Tibial nerve (tissue), 4 donors: ENCODE measurements around the gene MIS12. TPM values are rescaled to one million over a fixed set of nuclear protein-coding genes. Genes with fewer than 3 reads are reported as not detected.
A peak's percentile ranks its signal among the peaks of the same experiment; 100 is the strongest.

Experiments
- DNase-seq, 2 donors: peaks; one replicate each; pipeline ENCODE4 v3.0.0-alpha.2; 2019; ENCODE audit warnings: low spot score in 2 of 2
- H3K27ac ChIP-seq, 4 donors: fragments of 200-600 bp; sonication (generic) in 3 of 4; one replicate each; pipeline ENCODE4 v1.5.1; 2017 to 2019; ENCODE audit warnings: mild to moderate bottlenecking in 1 of 4
- H3K27me3 ChIP-seq, 2 donors: fragments of 200-600 bp; sonication (generic) in 1 of 2; one replicate each; pipeline versions ENCODE4 v1.5.1 to v1.6.0; 2017 to 2019
- H3K36me3 ChIP-seq, 3 donors: fragments of 200-600 bp; sonication (generic); one replicate each; pipeline ENCODE4 v1.5.1; 2018 to 2019
- H3K4me1 ChIP-seq, 4 donors: fragments of 200-600 bp; sonication (generic) in 3 of 4; one replicate each; pipeline ENCODE4 v1.5.1; 2017 to 2019
- H3K4me3 ChIP-seq, 4 donors: fragments of 200-600 bp; sonication (generic) in 3 of 4; one replicate each; pipeline ENCODE4 v1.5.1; 2017 to 2019; ENCODE audit warnings: mild to moderate bottlenecking in 1 of 4, moderate library complexity in 1 of 4
- H3K9me3 ChIP-seq, 4 donors: fragments of 200-600 bp; sonication (generic) in 3 of 4; one replicate each; pipeline ENCODE4 v1.5.1; 2017 to 2019
- CTCF ChIP-seq, 5 experiments: fragments of 200-600 bp in 3 of 5; fragments of 450-650 bp in 2 of 5; sonication (generic) in 3 of 5; IDR thresholded peaks; one replicate each; pipeline ENCODE4 v1.5.1; 2016 to 2019; ENCODE audit warnings: antibody characterized with exemption in 5 of 5, mild to moderate bottlenecking in 3 of 5, moderate library complexity in 2 of 5
- EP300 ChIP-seq, 2 donors: sonication (generic); formaldehyde crosslinking; IDR thresholded peaks; one replicate each; pipeline ENCODE4 v1.6.1; 2017; ENCODE audit warnings: antibody characterized with exemption in 2 of 2, mild to moderate bottlenecking in 1 of 2
- POLR2A ChIP-seq, 2 donors: fragments of 450-650 bp; IDR thresholded peaks; one replicate each; pipeline ENCODE4 v1.6.1; 2017; ENCODE audit warnings: antibody characterized with exemption in 2 of 2, mild to moderate bottlenecking in 2 of 2, moderate library complexity in 2 of 2
- WGBS, 2 donors: methylation state at CpG; one replicate each; pipeline ENCODE4 v1.1.5; 2018; 5-methylcytosine and 5-hydroxymethylcytosine counted together
- total RNA-seq, 4 donors: library from RNA; depleted of rRNA; stranded (reverse); fragments of >200 nt; gene quantifications; one replicate each; pipeline ENCODE4 v1.1.0, GENCODE V29; 2016

MIS12 gene
- total RNA-seq, 4 donors from 2014 or later = 11.1 to 17.5 (median 15.1) TPM

DNA sequence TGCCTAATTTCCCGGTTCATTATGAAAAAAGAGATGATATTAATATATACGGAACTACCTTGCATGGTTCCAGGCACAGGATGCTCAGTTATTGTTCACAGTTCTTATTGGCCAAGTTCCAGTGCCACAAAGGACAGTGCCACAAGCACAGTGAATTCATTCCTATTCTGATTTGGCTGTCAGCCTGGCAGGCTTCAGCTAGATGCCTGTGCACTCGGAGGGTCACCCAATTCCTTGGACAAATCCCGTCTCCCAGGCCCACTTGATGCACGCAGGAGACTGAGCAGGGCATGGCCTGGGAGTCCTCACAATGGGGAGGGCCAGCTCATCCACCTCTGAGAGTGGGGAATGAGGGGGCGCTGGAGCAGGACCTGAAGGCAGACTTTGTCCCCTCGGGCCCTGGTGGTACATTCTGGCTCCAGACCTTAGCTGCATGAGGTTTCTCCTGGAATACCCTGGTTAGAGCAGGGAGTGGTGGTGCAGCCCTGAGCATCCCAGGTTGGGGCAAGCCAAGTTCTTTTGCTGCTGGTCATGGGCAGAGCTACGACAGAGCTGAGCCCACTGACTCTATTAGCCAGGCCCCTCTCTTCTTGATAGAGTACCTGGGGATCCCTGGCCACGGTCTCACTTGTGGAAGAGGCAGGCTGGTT is 41.4 kb downstream of the MIS12 start:
- Histone ChIP-seq H3K9me3 (no peaks in the 10 kb centered on the region), H3K4me1 (peaks cover 0 to 12% (median 4%) of the 10 kb centered on the region in 4 donors), H3K27ac (peak overlapping the region in 2 of 4 donors; percentile 52 to 68), H3K27me3 (no peaks in the 10 kb centered on the region), H3K4me3 (no peak overlapping the region), H3K36me3 (peaks cover 0 to 36% (median 4%) of the 10 kb centered on the region in 3 donors)
- TF ChIP-seq EP300 (IDR thresholded peaks at IDR 0.05) (no peak), POLR2A (IDR thresholded peaks at IDR 0.05) (no peak)
- no peak for DNase-seq
- WGBS, 2 donors = 60 to 73% methylated on average over 8 to 9 of the region's 9 CpGs

GRCh38 chr17:5530265-5531084 is 44.1 kb downstream of the MIS12 start:
- no peak overlapping the region for H3K27ac ChIP-seq
- no peak overlapping the region for H3K4me3 ChIP-seq
- no peaks in the 10 kb centered on the region for H3K9me3 ChIP-seq
- H3K27me3 ChIP-seq = no peaks in the 10 kb centered on the region
- peaks cover 0 to 30% (median 0%) of the 10 kb centered on the region in 3 donors for H3K36me3 ChIP-seq
- TF ChIP-seq POLR2A (IDR thresholded peaks at IDR 0.05) (no peak), EP300 (IDR thresholded peaks at IDR 0.05) (no peak), CTCF (IDR thresholded peaks at IDR 0.05) (no peak)
- peaks cover 0 to 12% (median 4%) of the 10 kb centered on the region in 4 donors for H3K4me1 ChIP-seq
- no peak for DNase-seq
- WGBS, 2 donors = 79 to 81% methylated on average over 12 of the region's 12 CpGs

DNA sequence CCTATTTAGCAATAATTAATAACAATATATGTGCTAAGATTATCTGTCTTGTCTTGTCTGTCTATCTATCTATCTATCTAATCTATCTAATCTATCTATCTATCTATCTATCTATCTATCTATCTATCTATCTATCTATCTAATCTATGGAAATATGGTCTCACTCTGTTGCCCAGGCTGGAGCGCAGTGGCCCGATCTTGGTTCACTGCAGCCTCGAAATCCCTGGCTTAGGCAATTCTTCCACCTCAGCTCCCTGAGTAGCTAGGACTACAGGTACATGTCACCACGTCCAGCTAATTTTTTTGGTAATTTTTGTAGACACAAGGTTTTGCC is 44.7 kb downstream of the MIS12 start:
- 90 to 92% methylated on average over 4 of the region's 4 CpGs for whole genome bisulfite sequencing, 2 donors
- DNase-seq = no peak
- H3K36me3 ChIP-seq = peaks cover 0 to 25% (median 0%) of the 10 kb centered on the region in 3 donors
- H3K4me3 ChIP-seq = no peak overlapping the region
- no peak overlapping the region for H3K27ac ChIP-seq
- no peaks in the 10 kb centered on the region for H3K27me3 ChIP-seq
- H3K9me3 ChIP-seq = no peaks in the 10 kb centered on the region
- TF ChIP-seq POLR2A (IDR thresholded peaks at IDR 0.05) = no peak
- TF ChIP-seq CTCF (IDR thresholded peaks at IDR 0.05) = no peak
- TF ChIP-seq EP300 (IDR thresholded peaks at IDR 0.05) = no peak
- peaks cover 0 to 12% (median 4%) of the 10 kb centered on the region in 4 donors for H3K4me1 ChIP-seq

DNA sequence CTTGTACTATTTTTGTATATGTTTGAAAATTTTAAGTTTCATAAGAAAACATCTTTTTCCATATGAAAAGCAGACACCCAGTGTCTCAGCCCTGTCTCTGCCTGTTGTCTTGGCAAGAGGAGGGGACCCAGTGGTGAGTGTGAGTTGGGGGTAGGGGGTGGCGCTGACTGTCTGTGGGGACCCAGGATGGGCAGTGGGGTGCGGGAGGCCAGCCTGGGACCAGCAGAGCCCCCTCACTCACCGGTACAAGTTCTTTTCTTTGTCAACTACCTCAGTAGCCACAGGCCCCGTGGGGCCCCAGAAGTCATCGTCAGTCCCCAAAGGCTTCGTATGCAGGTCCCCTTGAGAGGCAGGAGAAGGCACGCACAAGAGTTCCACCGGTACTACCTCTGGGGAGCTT is 46.2 kb downstream of the MIS12 start:
- Histone ChIP-seq H3K4me1 (peaks cover 0 to under 1% (median under 1%) of the 10 kb centered on the region in 4 donors), H3K27ac (no peak overlapping the region), H3K36me3 (peaks cover 0 to 16% (median 0%) of the 10 kb centered on the region in 3 donors), H3K9me3 (no peaks in the 10 kb centered on the region), H3K4me3 (no peak overlapping the region), H3K27me3 (no peaks in the 10 kb centered on the region)
- WGBS, 2 donors = 79 to 84% methylated on average over 8 of the region's 8 CpGs
- DNase-seq = no peak
- TF ChIP-seq CTCF (IDR thresholded peaks at IDR 0.05) (no peak), POLR2A (IDR thresholded peaks at IDR 0.05) (no peak), EP300 (IDR thresholded peaks at IDR 0.05) (no peak)

- 79 to 81% methylated on average over 18 of the region's 18 CpGs for WGBS, 2 donors
- no peak for DNase-seq
- no peaks in the 10 kb centered on the region for H3K4me1 ChIP-seq
- no peak overlapping the region for H3K27ac ChIP-seq
- TF ChIP-seq POLR2A (IDR thresholded peaks at IDR 0.05) (no peak), CTCF (IDR thresholded peaks at IDR 0.05) (no peak), EP300 (IDR thresholded peaks at IDR 0.05) (no peak)
- H3K27me3 ChIP-seq = no peaks in the 10 kb centered on the region
- H3K9me3 ChIP-seq = no peaks in the 10 kb centered on the region
- H3K36me3 ChIP-seq = peaks cover 0 to 21% (median 0%) of the 10 kb centered on the region in 3 donors
- no peak overlapping the region for H3K4me3 ChIP-seq
Observed at GRCh38 chr17:5533486-5534315, 47.3 kb downstream of the MIS12 start.
